KMS-11 (cell line): ENCODE measurements around the gene NAA60.

Experiments used
- H2AFZ ChIP-seq: fragments of 200-600 bp; sonication (generic); 2 replicates; pipeline ENCODE4 v1.6.1; 2016; ENCODE audit warnings: antibody characterized with exemption, mixed run types, low read depth
- H3K27ac ChIP-seq: fragments of 200-600 bp; sonication (generic); 2 replicates; pipeline ENCODE4 v1.6.1; 2016; ENCODE audit warnings: mild to moderate bottlenecking, mixed run types
- H3K27me3 ChIP-seq: fragments of 200-600 bp; sonication (generic); 2 replicates; pipeline ENCODE4 v1.6.1; 2017; ENCODE audit warnings: mild to moderate bottlenecking, low read depth, mixed run types, moderate library complexity; ENCODE audit not compliant: insufficient read depth
- H3K36me3 ChIP-seq: fragments of 200-600 bp; sonication (generic); 2 replicates; pipeline ENCODE4 v1.6.1; 2017; ENCODE audit warnings: mild to moderate bottlenecking, mixed run types; ENCODE audit not compliant: insufficient read depth
- H3K4me1 ChIP-seq: fragments of 200-600 bp; sonication (generic); 2 replicates; pipeline ENCODE4 v1.6.1; 2016; ENCODE audit warnings: mild to moderate bottlenecking, low read depth, mixed run types; ENCODE audit not compliant: poor library complexity, severe bottlenecking
- H3K4me2 ChIP-seq: fragments of 200-600 bp; sonication (generic); 2 replicates; pipeline ENCODE4 v1.7.0; 2016; ENCODE audit warnings: mild to moderate bottlenecking, mixed run types
- H3K4me3 ChIP-seq: fragments of 200-600 bp; sonication (generic); IDR thresholded peaks from 2 replicates; pipeline ENCODE4 v1.6.1; 2017; ENCODE audit warnings: low read depth, low read length, mixed read lengths; ENCODE audit not compliant: insufficient read depth
- H3K79me2 ChIP-seq: fragments of 200-600 bp; sonication (generic); 2 replicates; pipeline ENCODE4 v1.6.1; 2016; ENCODE audit warnings: low read depth, mixed run types; ENCODE audit not compliant: insufficient read depth
- H3K9ac ChIP-seq: fragments of 200-600 bp; sonication (generic); 2 replicates; pipeline ENCODE4 v1.6.1; 2016; ENCODE audit warnings: mild to moderate bottlenecking, mixed run types
- H4K20me1 ChIP-seq: fragments of 200-600 bp; sonication (generic); 2 replicates; pipeline ENCODE4 v1.6.1; 2016; ENCODE audit warnings: mild to moderate bottlenecking, mixed run types; ENCODE audit not compliant: insufficient read depth
- CTCF ChIP-seq: fragments of 200-600 bp; sonication (generic); conservative IDR thresholded peaks from 2 replicates; pipeline ENCODE4 v1.6.1; 2017; ENCODE audit warnings: low read depth, mild to moderate bottlenecking, antibody characterized with exemption, low read length, moderate library complexity, mixed read lengths

NAA60 gene

GRCh38 chr16:3459401-3460090 is 16.1 kb downstream of the NAA60 start:
- no peak for TF ChIP-seq CTCF
- peak overlapping the region; percentile 88 for H3K9ac ChIP-seq
- no peaks in the 10 kb centered on the region for H3K27me3 ChIP-seq
- H3K4me3 ChIP-seq = no peak overlapping the region
- no peaks in the 10 kb centered on the region; the same call in 1 of the 2 replicates for H4K20me1 ChIP-seq
- peak overlapping the region; percentile 95 for H3K27ac ChIP-seq
- H2AFZ ChIP-seq = no peak overlapping the region
- peaks cover 61% of the 10 kb centered on the region for H3K79me2 ChIP-seq
- H3K4me1 ChIP-seq = peaks cover 61% of the 10 kb centered on the region
- H3K36me3 ChIP-seq = no peaks in the 10 kb centered on the region
- peak overlapping the region; percentile 94 for H3K4me2 ChIP-seq

- peaks cover 64% of the 10 kb centered on the region for H3K4me1 ChIP-seq
- peaks cover 67% of the 10 kb centered on the region for H3K79me2 ChIP-seq
- H2AFZ ChIP-seq = no peak overlapping the region
- peak overlapping the region; percentile 94 for H3K4me2 ChIP-seq
- peak overlapping the region; percentile 95 for H3K27ac ChIP-seq
- H3K4me3 ChIP-seq = no peak overlapping the region
- no peaks in the 10 kb centered on the region for H3K36me3 ChIP-seq
- H4K20me1 ChIP-seq = no peaks in the 10 kb centered on the region; the same call in 1 of the 2 replicates
- no peaks in the 10 kb centered on the region for H3K27me3 ChIP-seq
- no peak for TF ChIP-seq CTCF
- peak overlapping the region; percentile 88; the same call in 1 of the 2 replicates for H3K9ac ChIP-seq
These were observed 16.6 kb downstream of the NAA60 start for GRCh38 chr16:3460121-3460520.

GRCh38 chr16:3460585-3460984 is 17.1 kb downstream of the NAA60 start:
- H3K36me3 ChIP-seq = no peaks in the 10 kb centered on the region
- peaks cover 64% of the 10 kb centered on the region for H3K4me1 ChIP-seq
- H2AFZ ChIP-seq = no peak overlapping the region
- H3K27me3 ChIP-seq = no peaks in the 10 kb centered on the region
- peaks cover 72% of the 10 kb centered on the region for H3K79me2 ChIP-seq
- no peak for TF ChIP-seq CTCF
- H4K20me1 ChIP-seq = peaks cover 4% of the 10 kb centered on the region; the same call in 1 of the 2 replicates
- H3K27ac ChIP-seq = peak overlapping the region; percentile 95
- peak overlapping the region; percentile 88; the same call in 1 of the 2 replicates for H3K9ac ChIP-seq
- peak overlapping the region; percentile 94 for H3K4me2 ChIP-seq
- H3K4me3 ChIP-seq = no peak overlapping the region

GRCh38 chr16:3461151-3461550 is 17.7 kb downstream of the NAA60 start:
- H3K27ac ChIP-seq = peak overlapping the region; percentile 95
- no peak overlapping the region for H2AFZ ChIP-seq
- H3K27me3 ChIP-seq = no peaks in the 10 kb centered on the region
- peaks cover 4% of the 10 kb centered on the region; the same call in 1 of the 2 replicates for H4K20me1 ChIP-seq
- no peak overlapping the region for H3K4me3 ChIP-seq
- 0 out of 2 replicates have a peak, but pooled peaks have one; percentile 28 for TF ChIP-seq CTCF
- H3K9ac ChIP-seq = peak overlapping the region; percentile 88; the same call in 1 of the 2 replicates
- peaks cover 77% of the 10 kb centered on the region for H3K79me2 ChIP-seq
- peak overlapping the region; percentile 94 for H3K4me2 ChIP-seq
- H3K36me3 ChIP-seq = peaks cover 1% of the 10 kb centered on the region; the same call in 1 of the 2 replicates
- peaks cover 64% of the 10 kb centered on the region for H3K4me1 ChIP-seq
